DMS53 (cell line): ENCODE results near the gene BCAS3.
"Not testable (repeated sequence)": the region's sequence is repeated elsewhere in the genome, so short reads cannot be mapped to it uniquely, and the experiment has no call there.

Source experiments
- DNase-seq: peaks from one replicate; lab custom pipeline; 2025; lab: John Stamatoyannopoulos, UW

BCAS3 gene

GRCh38 chr17:61129267-61130254, 451.9 kb downstream of the BCAS3 start:
- DNase-seq = no peak

- no peak for DNase-seq
These were observed 452.7 kb downstream of the BCAS3 start for GRCh38 chr17:61130330-61130729.

GRCh38 chr17:61131585-61131984, 453.9 kb downstream of the BCAS3 start:
- DNase-seq = no peak

DNA sequence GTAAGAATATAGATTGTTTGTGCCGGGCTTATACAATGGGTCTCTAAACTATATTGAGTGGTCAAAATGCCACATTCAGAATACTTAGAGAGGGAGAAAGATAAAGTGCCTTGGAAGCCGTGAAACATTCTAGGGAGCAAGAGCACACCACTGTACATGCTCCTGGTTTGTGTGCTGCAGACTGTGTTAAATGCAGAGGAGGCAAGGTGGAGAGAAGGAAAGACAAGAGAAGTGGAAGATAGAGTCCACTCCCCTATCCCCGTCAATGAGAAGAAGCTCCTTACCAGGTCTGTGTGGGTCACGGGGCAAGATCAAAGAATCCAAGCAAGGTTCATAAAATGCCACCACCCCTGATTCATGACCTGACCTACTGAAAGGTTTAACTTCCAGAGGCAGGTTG, 454.9 kb downstream of the BCAS3 start:
- DNase-seq = no peak

GRCh38 chr17:61133853-61134252, 456.2 kb downstream of the BCAS3 start:
- no peak for DNase-seq

GRCh38 chr17:61134551-61135235, 457.0 kb downstream of the BCAS3 start:
- DNase-seq = no peak

DNA sequence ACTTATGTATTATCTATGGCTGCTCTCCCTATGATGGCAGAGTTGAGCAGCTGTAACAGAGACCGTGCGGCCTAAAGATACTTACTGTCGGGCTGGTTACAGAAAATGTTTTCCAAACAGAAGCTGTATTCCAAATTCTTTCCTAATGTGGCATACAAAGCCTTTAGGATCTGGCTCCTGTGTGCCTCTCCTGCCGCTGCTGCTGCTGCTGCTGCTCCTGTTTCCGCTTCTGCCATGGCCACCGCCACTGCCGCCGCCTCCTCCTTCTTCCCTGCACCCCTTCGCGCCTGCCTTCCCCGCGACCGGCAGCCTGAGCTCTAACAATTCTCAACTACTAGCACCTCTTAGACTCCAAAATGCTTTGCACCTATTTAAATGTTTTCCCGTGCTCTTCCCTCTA, 458.1 kb downstream of the BCAS3 start:
- DNase-seq = no peak

DNA sequence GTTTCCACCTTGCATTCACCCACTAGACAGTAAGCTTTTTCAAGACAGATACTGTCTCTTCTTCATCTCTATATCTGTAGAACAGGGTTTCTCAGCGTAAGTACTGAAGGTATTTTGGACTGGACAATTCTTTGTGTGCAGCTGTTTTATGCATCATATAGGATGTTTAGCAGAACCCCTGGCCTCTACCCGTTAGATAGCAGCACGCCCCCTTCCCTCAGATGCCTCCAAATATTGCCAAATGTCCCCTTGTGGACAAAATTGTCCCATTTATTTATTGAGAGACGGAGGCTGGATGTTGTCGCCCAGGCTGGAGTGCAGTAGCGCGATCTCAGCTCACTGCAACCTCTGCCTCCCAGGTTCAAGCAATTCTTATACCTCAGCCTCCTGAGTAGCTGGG, 458.6 kb downstream of the BCAS3 start:
- no peak for DNase-seq

GRCh38 chr17:61139219-61139618, 461.6 kb downstream of the BCAS3 start:
- no peak for DNase-seq

- no peak for DNase-seq
These were observed 462.6 kb downstream of the BCAS3 start for GRCh38 chr17:61140081-61140786.

- no peak for DNase-seq
These were observed 465.4 kb downstream of the BCAS3 start for GRCh38 chr17:61143026-61143425.

GRCh38 chr17:61144137-61144536, 466.5 kb downstream of the BCAS3 start:
- no peak for DNase-seq

DNA sequence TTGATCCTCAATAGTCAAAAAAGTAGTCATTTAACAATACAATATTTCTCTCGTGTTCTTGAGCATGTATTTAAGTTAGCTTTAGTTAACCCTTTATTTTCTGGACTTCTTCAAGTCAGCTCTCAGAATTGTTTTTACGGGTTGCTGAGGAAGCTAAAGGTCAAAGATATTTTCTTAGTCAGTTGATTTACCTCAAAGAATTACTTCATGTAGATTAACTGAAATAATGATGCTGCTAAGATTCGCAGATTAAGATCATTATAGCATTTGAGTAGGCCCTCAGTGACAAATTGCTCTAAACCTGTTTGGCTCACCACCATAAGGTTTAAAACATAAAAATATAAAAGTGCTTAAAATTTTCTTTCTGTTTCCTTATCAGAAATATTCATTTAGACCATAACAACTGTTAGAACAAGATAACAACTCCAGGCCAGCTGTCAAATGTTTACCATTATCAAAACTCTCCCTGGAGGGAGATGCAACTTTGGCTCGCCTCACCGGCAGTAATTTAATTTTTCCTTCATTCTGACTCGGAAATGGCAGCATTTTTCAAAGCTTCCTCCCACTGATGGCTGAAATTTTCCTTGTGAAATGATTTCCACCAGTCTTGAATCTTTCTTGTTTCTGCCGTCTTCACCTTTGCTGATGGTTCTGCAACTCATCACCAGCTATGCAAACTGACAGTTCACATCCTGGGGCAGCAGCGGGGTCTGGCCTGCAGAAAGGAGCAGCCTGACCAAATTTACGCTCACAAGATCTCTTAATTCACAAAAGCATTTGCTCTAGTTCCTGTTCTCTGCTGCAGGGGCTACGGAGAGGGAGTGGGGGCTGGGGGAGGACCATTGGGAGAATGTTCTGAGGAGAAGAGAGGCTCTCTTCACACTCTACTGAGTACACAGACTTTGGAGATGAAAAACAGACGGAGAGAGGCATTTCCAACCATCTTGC, 467.2 kb downstream of the BCAS3 start:
- no peak for DNase-seq

- DNase-seq = not testable (repeated sequence)
These were observed 469.2 kb downstream of the BCAS3 start for GRCh38 chr17:61146833-61147232.

- no peak for DNase-seq
These were observed 471.6 kb downstream of the BCAS3 start for GRCh38 chr17:61149106-61149825.

GRCh38 chr17:61149862-61150362, 472.3 kb downstream of the BCAS3 start:
- no peak for DNase-seq

DNA sequence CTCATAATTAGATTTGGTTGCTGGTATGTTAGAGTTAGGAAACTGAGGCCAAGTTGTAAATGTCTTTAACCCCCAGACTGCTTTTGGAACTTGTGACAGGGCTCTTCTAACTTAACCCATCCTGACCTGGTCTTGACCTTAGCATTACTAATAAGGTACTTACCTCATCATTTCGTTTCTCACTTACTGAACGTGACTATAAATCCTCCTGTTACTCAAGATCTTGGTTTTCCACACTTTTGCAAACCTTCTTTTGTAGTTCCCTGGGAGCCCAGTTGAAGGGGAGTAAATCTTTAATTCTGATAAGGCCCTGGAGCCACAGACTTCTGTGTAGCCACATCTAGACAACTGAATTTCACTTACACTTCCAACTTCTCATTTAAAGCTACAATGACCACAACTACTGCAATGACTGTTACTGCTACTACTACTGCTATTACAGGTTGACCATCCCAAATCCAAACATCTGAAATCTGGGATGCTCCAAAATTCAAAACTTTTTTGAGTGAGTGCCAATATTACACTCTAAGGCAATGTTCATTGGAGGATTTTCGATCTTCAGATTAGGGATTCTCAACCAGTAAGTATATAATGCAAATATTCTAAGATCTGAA, 473.1 kb downstream of the BCAS3 start:
- DNase-seq = no peak

DNA sequence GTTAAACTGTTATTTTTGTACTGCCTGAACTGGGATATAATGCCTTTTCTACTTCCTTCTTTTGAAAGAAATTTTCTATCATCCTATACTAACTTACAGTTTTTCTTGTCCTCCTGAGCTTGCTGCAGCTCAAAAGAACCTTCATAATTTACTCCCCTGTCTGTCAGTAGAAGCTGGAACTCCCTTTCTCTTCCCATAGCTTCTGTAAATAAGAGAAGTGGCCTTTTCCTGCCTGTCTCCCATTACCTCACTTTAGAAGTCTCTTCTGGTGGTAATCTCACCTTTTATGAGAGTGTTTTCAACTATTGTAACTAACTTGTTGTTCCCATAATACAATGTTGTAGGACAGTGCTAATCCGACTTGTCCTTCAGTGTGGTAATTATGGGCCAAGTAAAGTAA, 475.2 kb downstream of the BCAS3 start:
- DNase-seq = peak; percentile 63

DNA sequence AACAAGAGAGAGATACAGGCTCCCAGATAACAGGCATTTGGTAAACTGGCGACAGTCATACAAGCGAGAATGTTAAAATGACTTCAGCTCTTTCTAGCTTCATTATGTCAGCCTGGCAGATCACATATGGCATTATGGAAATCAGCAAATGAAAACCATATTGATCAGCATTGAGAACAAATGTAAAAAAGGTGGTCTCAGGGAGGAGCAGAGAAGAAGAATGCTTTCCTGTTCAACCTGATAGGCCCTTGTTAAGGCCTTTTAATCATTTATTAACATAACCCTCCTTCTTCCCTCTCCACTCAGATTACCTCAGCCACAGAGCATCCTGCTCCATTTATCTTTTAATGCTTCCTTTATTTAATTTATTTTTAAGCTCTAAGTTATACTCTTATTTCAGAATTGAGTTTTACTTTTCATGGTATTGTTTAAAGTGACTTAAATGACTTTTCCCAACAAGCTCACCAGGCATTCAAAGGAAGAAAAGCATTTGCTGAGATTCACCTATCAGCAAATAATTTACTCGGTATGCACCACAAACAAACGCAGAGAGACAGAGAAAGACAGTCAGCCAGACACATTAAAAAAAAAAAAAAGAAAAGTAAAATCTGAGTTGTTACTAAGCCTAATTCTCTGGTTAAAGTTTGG, 478.1 kb downstream of the BCAS3 start:
- no peak for DNase-seq
